ENCODE data around the gene FIZ1.
"Not testable (repeated sequence)": the region's sequence is repeated elsewhere in the genome, so short reads cannot be mapped to it uniquely, and the experiment has no call there.

FIZ1 gene

GRCh38 chr19:55592391-55593090, 6.8 kb downstream of the FIZ1 start:
- no peak for DNase-seq

- no peak for DNase-seq
Measured at GRCh38 chr19:55591555-55591954, 7.8 kb downstream of the FIZ1 start.

GRCh38 chr19:55590617-55591016, 8.7 kb downstream of the FIZ1 start:
- peak; percentile 88 for DNase-seq

GRCh38 chr19:55590109-55590508, 9.2 kb downstream of the FIZ1 start:
- no peak for DNase-seq

GRCh38 chr19:55588738-55589137, 10.6 kb downstream of the FIZ1 start:
- DNase-seq = no peak

GRCh38 chr19:55586976-55587668, 12.2 kb downstream of the FIZ1 start:
- peak; percentile 92 for DNase-seq

- DNase-seq = no peak
Measured at GRCh38 chr19:55585658-55586339, 13.5 kb downstream of the FIZ1 start.

GRCh38 chr19:55584871-55585270, 14.4 kb downstream of the FIZ1 start:
- DNase-seq = no peak

GRCh38 chr19:55583897-55584296, 15.4 kb downstream of the FIZ1 start:
- DNase-seq = not testable (repeated sequence)

- not testable (repeated sequence) for DNase-seq
Measured at GRCh38 chr19:55582284-55582683, 17.0 kb downstream of the FIZ1 start.

- DNase-seq = no peak
Measured at GRCh38 chr19:55581823-55582223, 17.5 kb downstream of the FIZ1 start.

GRCh38 chr19:55581145-55581822, 18.0 kb downstream of the FIZ1 start:
- DNase-seq = peak; percentile 64

- peak; percentile 91 for DNase-seq
Measured at GRCh38 chr19:55580628-55581144, 18.6 kb downstream of the FIZ1 start, which contains the start of gene ZNF579. Gene ZNF579, minus strand, starts transcription at chr19:55580848. Its CDS starts 1,209 bp downstream, at chr19:55579639.

GRCh38 chr19:55579766-55580621, 19.3 kb downstream of the FIZ1 start:
- DNase-seq = peak; percentile 42

- no peak for DNase-seq
Measured at GRCh38 chr19:55578761-55579747, 20.3 kb downstream of the FIZ1 start.

- no peak for DNase-seq
Measured at GRCh38 chr19:55578031-55578760, 21.1 kb downstream of the FIZ1 start.

- no peak for DNase-seq
Measured at GRCh38 chr19:55576746-55577145, 22.6 kb downstream of the FIZ1 start.

- DNase-seq = not testable (repeated sequence)
Measured at GRCh38 chr19:55573929-55574328, 25.4 kb downstream of the FIZ1 start.

GRCh38 chr19:55569477-55569876, 29.8 kb downstream of the FIZ1 start:
- not testable (repeated sequence) for DNase-seq

Measured in hematopoietic multipotent progenitor cell treated with erythropoietin and hydrocortisone succinate and interleukin-3 and kit ligand, for 6 days (in vitro differentiated cells).